ENCODE measurements around the gene KRT78.
"Not testable (repeated sequence)": the region's sequence is repeated elsewhere in the genome, so short reads cannot be mapped to it uniquely, and the experiment has no call there.

KRT78 gene, protein sequence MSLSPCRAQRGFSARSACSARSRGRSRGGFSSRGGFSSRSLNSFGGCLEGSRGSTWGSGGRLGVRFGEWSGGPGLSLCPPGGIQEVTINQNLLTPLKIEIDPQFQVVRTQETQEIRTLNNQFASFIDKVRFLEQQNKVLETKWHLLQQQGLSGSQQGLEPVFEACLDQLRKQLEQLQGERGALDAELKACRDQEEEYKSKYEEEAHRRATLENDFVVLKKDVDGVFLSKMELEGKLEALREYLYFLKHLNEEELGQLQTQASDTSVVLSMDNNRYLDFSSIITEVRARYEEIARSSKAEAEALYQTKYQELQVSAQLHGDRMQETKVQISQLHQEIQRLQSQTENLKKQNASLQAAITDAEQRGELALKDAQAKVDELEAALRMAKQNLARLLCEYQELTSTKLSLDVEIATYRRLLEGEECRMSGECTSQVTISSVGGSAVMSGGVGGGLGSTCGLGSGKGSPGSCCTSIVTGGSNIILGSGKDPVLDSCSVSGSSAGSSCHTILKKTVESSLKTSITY

DNA sequence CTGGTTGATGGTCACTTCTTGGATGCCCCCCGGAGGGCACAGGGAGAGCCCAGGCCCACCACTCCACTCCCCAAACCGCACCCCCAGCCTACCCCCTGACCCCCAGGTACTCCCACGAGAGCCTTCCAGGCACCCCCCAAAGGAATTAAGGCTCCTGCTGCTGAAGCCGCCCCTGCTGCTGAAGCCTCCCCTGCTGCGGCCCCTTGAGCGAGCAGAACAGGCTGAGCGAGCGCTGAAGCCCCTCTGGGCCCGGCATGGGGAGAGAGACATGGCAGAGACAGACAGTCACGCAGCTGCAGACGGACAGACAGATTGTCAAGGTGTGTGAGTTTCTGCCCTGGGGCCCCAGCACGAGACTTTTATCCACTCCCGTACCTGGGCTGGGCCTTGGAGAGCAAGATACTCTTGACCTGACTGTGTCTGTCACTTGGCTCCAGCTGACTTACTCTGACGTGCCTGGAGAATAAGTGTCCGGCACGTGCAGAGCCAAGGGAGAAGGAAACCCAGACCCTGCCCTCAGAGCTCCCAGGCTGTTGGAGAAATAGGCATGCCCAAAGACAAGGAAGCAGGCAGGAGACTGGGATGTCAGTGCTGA, at the start of gene KRT78:
Gene KRT78, minus strand, starts transcription at position 334 of the 595 bp plus-strand sequence. Its CDS starts 64 bp downstream, at position 270.
- DNase-seq, result no peak

DNA sequence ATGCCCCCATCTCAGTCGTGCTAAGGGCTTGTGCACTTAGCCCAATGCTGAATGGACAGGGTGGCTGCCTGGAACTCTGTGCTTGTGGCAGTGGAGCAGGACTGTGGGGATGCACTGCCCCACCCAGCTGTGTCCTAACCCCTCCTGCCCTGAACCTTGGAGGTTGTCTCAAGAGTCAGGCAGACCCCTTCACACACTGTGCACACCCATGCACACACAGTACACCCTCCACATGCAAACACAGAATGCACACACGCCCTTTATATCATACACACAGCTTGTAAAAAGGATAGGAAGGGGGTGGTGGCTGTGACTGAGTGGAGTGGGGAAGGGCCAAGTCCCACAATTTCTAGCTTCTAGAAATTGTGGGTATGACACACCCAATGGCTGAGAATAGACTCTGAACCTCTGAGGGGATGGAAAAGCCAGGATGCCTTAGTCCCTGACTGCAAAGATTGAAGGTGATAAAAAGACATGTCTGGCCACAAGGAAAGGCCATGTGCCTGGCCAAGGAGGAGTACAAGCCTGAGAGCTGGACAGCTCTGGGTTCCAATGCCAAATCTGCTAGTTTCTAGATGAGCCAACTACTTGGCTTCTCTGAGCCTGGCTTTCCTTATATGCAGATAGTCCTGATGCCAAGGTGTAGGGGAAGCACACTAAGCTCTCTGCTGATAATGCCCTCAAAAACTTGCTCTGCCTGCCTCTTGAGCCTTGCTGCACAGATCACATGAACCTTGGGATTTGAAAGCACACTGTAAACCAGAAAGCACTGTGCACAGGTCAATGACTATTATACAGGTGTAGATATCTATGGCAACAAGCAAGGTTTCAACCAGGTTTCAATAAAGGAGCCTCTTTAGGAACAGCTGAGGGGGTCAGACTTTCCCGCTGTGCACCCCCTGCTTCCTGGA, 47.7 kb upstream of the KRT78 start:
- no peak for DNase-seq

DNA sequence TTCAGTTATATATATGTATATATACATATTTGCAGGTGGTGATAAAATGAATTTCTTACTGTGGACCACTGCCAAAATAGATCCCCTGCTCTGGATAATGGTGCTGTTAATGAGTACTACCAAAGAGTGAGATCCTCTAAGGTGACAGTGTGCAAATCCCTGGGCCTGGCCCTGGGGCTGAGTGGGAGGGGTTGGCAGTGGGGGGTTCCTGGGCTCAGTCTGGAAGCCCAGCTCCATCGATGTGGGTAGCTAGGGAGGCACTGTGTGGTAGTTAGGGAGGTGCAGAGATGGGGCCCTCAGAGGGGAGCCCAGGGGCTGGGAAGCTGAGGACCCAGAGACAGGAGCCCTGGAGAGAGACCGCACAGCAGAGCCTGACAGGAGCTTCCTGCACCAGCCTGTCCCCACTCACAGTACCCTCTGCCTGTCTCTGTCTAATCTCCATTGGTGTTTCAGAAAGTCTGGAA, 47.0 kb upstream of the KRT78 start:
- no peak for DNase-seq

DNA sequence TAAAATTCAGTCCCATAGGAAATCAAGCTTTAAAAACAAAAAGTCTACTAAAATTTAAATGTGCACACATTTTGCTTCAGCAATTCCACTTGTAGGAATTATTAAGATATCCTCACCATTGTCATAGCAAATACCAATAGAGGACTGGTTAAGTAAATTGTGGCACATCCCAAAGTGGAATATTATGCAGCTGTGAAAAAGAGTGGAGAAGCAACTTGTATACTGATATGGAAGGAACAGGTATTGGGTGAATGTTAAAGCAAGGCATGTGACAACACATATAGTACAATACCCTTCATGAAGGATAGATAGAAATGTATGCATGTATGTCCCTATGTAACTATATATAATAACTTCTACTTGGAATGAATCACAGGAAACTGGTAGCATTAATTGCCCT, 44.2 kb upstream of the KRT78 start:
- no peak for DNase-seq

DNA sequence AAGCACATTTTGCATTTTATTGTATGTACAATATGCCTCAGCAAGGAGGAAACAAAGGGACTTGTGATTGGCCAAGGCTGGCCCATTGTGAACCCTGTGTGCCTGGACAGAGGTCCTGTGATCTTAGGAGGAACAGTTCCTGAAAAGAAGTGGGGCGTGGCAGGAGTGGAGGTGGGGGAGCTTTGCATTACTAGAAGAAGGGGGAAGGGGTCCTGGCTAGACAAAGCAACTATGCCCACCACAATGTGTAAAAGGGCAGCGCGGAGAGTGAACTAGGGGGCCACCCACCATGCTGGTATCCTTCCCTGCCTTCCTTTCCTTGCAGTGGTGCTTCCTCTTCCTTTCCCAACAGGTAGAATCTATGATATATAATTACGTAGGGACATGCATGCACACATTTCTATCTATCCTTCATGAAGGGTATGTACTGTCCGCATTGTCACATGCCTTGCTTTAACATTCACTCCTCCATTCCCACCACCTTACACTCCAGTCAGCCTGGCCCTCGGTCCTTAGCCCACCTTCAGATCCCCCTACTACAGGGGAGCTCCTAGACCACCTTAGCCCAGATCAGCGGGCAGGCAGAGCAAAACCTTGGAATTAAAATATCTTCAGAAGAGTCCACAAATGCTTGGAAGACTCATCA, 43.5 kb upstream of the KRT78 start:
- no peak for DNase-seq

DNA sequence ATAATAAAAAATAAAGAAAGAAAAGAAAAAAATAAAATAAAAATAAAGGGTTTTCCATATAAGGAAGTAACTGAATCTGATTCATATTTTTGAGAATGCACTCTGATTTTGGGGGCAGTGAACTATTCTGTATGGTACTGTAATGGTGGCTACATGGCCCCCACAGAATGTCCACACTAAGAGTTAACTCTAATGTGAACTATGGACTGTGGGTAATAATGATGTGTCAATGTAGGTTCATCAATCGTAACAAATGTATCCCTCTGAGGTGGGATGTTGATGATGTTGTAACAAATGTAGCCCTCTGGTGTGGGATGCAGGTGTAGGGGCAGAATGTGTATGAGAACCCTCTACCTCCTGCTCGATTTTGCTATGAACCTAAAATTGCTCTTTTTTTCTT, 42.2 kb upstream of the KRT78 start:
- no peak for DNase-seq

DNA sequence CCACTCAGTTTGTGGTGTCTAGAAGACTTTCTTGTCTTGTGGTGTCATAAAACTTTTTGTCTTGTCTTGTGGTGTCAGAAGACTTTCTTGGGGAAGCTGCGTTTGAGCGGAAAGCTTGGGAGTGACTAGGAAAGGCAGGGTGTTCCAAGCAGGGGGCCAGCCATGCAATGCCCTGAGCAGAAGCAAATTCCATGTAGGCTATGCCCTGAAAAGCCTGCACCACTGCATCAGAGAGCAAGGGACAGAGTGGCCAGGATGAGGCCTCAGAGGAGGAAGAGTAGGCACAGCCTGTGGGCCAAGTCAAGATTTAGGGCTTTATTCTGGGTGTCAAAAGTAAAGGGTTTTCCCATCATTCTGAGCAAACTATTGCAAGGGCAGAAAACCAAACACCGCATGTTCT, 41.6 kb upstream of the KRT78 start:
- no peak for DNase-seq

DNA sequence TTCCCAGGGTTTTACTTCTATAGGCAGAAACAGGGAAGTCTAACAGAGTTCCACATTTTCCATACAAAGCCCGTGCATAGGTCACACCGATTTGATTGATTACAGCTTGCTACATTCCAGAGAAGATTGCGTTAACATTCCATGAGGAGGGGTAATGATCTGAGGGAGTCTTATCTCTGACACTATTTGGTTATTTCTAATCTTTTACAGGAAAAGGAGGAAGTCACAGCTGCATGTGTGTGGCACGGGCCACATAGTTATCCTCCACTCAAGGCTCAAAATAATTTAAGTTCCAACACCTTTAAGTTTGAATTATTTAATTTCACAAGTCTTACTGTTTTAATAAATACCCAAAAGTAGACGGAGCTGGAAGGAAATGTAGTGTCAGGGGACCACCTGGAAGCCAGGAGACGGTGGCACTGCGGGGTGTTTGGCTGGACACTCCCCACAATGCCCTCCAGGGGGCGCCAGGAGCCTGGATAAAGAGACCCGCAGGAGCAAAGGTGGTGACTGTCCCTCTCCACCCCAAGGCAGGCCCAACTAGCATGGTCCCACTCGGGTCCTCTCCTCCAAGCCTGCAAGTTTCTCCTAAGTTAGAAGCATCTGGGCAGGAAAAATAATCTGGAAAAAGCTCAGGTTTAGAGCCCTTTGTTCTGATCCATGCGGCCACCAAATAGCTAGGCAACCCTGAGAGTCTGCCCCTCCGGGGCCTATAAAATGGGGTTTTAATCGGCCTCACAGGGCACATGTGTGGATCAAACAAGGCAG, 35.9 kb upstream of the KRT78 start:
- DNase-seq, result peak in 50 of 58 donors; percentile 6 to 82 (median 36)

DNA sequence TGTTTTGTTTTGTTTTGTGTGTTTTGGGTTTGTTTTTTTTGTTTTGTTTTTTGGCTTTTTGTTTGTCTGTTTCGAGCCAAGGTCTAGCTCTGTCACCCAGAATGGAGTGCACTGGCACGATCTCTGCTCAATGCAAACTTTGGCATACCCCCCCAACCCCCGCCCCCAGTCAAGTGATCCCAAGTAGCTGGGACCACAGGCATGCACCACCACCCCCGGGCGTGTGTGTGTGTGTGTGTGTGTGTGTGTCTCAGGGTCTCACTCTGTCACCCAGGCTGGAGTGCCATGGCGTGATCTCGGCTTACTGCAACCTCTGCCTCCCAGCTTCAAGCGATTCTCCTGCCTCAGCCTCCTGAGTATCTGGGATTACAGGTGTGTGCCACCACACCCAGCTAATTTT, 31.7 kb upstream of the KRT78 start:
- not testable (repeated sequence) for DNase-seq

DNA sequence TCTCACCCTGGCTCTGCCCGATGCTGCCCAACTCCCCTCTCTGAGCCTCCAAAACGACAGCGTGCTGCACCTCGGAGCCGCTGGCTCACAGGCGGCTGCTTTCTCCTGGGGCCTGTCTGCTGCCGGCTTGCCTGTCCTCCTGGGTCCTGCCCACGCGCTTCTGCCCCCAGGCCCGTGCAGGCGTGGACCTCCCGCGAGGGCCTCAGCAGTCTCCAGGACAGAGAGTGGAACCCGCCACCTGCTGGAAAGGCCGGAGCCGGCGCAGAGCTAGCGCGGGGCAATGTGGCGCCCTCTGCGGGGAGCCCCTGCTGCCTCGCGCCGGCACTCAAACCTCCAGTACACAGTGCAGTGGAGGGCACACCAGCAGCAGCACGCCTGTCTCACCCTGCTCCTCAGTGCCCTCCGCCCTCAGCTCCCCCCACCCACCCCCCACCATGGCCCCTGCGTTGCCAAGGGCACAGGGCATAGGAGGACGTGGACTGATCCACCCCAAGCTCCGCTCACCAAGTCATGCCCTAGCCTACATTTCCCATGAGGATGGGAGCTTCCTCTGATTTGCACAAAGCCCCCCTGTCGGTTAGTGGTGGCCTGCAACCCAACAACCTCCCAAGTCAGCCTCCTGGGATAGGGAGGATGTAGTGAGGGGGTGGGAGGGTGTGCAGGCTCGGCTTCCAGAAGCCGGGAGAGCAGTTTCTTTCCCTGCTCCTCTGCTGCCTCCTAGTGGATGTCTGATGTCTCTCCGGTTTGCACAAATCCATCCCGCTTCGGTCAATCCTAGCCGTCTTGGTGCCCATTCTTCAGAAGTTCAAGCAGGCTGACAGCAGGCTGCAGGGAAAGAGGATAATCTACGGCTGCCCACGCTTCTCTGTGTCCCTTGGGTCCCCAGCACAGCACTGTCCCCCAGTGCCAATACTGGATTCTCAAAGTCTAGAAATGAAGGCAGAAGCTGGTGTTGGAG, 30.9 kb upstream of the KRT78 start:
- DNase-seq, result peak in 55 of 58 donors; percentile 21 to 82 (median 62)

DNA sequence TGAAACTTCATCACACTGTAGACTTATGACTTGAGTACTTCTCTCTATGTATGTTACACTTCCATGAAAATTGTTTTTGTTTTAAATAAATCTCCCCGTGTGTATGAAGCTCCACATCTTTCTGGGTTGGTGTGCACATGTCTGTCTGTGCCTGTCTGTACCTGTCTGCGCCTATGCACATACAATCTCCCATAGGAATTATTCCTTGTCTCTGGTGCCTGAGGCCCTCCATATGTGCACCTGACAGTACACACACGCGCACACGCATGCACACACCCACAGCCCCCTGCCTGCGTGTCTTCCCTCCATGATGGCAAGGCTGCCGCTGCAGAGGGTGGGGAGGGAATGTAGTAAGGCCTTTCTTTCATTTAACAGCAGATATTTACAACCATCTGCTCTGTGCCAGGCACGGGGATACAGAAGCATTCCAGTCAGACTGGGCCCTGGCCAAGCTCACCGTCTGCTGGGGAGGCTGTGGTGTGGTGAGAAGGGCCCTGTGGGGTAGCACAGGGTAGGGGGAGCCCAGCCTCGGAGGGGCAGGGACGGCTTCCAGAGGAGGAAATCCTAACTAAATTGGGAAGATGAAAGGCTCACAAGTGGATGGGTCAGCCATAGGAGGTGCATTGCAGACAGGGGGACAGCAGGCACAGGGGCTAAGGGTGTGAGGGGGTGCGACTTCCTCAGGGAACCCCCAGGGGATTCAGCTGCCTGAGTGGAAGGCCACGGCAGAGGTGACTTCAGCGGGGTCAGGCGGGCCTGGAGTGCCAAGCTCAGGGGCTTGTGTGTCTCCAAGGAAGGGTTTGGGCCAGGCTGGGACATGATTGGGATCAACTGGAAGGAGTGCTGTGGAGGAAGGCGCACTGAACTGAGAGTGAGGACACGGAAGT, 30.0 kb upstream of the KRT78 start:
- DNase-seq, result peak in 8 of 58 donors; percentile 9 to 30 (median 12)

DNA sequence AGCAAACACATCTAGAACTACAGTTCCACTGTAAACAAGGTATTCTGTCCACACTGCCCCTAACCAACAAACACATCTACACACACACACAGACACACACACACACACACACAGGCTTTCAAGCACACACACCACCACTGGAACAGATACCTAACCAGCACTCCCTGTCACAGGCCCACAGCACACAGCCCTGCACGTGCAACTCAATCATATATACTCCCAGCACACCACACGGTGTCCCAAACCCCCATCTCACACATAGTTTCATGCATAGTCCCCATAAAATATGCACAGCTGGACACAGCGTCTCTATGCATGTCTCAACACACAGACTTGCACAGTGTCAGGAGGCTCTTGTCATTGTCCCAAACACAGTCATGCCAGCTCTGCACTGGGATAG, 28.4 kb upstream of the KRT78 start:
- DNase-seq, result no peak

DNA sequence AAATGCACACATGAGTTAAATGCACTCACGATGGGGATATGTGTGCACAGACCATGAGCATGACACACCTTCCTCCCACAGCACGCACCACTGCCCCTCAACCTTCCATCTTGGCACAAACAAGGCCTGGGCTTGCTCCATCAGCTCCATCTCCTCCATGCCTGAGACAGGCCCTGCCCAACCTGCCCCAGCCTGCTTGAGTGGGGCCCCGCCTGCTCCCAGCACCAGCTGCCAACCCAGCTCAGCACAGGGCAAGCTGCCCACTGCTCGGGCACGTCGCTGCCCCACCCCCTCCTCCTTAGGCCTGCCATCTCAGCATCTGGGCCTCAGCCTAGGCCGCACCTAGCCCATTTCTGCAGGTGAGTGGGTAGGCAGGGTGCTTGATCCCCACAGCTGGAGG, 27.6 kb upstream of the KRT78 start:
- DNase-seq, result peak in 2 of 58 donors; percentile 11 to 20

DNA sequence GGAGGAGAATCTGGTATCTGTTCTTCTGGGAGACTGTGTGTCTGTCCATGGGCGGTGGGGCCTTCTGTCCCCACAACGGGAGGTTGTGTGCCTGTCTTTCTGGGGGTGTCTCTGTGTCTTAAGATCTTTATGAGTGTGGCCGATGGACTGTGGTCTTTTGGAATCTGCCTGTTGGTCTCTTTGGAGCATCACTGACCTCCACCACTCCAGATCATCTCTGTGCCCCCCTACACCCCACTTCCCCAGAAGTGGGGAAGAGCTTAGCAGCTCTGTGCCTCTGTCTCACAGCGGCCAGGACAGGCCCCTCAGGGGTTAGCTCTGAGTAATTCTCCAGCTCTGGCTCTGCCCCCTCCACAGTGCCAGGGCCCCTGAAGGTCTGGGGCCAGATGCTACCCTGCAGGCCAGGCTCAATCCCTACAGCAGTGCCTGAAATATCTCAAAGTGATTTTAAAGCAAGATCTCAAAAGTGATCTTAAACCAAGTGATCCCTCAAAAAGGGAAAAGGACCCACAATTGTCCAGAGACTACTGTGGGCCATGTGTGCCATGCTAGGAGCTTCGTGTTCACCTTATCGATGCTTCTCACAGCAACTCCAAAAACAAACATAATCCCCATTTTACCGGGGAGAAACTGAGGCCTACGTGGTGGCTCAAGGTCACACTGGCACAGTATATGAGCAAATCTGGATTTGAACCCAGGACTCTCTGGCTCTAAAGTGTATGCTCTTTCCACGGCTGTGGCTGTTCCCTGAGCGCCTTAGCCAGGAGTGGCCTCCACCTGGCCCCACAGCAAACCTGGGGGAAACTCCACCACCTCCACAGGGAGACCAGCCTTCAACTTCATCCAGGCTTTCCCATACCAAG, 26.0 kb upstream of the KRT78 start:
- no peak for DNase-seq

DNA sequence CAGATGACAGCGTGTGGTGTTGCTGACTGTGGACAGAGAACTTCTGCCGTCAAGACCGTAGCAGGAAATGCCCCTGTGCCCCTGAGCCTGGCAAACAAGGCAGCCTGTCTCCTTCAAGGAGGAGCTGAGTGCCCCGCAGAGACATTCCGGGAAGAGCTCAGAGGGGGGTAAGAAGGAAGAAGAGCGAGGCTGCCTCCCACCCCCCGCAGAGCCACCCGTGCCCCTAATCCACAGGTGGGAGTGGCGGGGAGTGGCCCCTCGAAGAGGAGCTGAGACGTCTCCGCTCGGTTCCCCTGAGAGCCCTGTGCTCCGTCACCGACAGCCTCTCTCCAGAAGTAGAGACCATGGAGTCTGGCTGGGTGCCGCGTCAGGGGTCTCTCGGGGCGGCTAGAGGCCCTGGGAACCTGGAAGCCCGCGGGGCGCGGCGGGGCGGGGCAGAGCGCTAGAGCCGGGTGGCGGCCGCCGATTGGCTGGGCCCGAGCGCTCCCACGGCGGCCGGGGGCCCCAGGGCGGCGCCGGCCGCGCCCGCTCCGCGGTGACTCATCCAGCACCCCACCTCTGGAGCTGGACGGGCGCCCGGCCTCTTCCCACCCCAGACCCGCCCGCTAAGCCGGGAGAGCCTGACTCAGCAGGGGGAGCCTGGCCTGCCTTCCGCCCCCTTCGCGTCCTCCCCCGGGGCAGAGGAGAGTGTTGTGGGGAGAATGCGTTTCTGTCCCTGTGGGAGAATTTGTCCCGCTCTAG, 25.2 kb upstream of the KRT78 start:
- peak in 23 of 58 donors; percentile 5 to 83 (median 29) for DNase-seq

DNA sequence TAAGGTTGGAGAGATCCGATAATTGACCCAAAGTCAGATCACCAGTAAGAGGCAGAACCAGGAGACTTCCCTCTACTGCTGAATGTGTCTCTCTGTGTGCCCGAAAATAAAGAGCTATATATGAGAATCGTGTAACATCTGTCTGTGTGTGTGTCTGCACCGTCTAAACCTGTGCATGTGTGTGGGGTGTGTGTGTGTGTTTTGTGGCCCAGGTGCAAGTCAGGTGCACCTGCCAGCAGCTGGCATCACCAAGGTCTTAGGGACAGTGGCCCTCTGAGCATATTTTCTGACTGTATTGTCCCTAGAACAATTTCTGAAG, 24.7 kb upstream of the KRT78 start:
- no peak for DNase-seq

Data from anterior cingulate cortex (tissue), 58 donors.